ENCODE measurements around the gene TGM2. TPM values are rescaled to one million over a fixed set of nuclear protein-coding genes. Genes with fewer than 3 reads are reported as not detected.

TGM2 gene
- total RNA-seq, 1 donor from 2014 or later: 9.6 TPM

GRCh38 chr20:38091441-38092216, 73.4 kb downstream of the TGM2 start:
- no peak for ATAC-seq

- ATAC-seq: no peak
These were observed 75.0 kb downstream of the TGM2 start for GRCh38 chr20:38090061-38090460.

- ATAC-seq: no peak
These were observed 75.6 kb downstream of the TGM2 start for GRCh38 chr20:38089500-38089899.

GRCh38 chr20:38085026-38085425, 80.0 kb downstream of the TGM2 start:
- no peak for ATAC-seq

- no peak for ATAC-seq
These were observed 80.6 kb downstream of the TGM2 start for GRCh38 chr20:38084425-38084951.

- no peak for ATAC-seq
These were observed 81.6 kb downstream of the TGM2 start for GRCh38 chr20:38083338-38084048.

- ATAC-seq: no peak
These were observed 82.2 kb downstream of the TGM2 start for GRCh38 chr20:38082894-38083293.

GRCh38 chr20:38081575-38081974, 83.5 kb downstream of the TGM2 start:
- no peak for ATAC-seq

GRCh38 chr20:38079353-38079752, 85.7 kb downstream of the TGM2 start:
- no peak for ATAC-seq

- no peak for ATAC-seq
These were observed 87.0 kb downstream of the TGM2 start for GRCh38 chr20:38078084-38078483.

Other genes with a start within 250 kb of the TGM2 start
- 8.1 TPM for gene TTI1, start 131.8 kb downstream of the TGM2 start, total RNA-seq
- gene RPRD1B, start 131.5 kb downstream of the TGM2 start, total RNA-seq: 24.1 TPM
- 0.32 TPM for gene KIAA1755, start 95.5 kb upstream of the TGM2 start, total RNA-seq
- not detected for gene BPI, start 138.9 kb upstream of the TGM2 start, total RNA-seq
- gene LBP, start 181.2 kb upstream of the TGM2 start, total RNA-seq: 0.12 TPM